Measurements from ENCODE around the gene FGD2.

Gene FGD2

GRCh38 chr6:36976931-36977330 lies 28.5 kb upstream of the FGD2 start:
- ChIA-PET POLR2A (interaction anchor here (0.6 to 1.7 kb wide), 2 partner anchors 9 to 233 kb away, joined by 4 to 6 read pairs; partner anchors contain the start of gene MTCH1), CTCF (interaction anchor here (0.6 to 2.0 kb wide), 7 partner anchors 10 to 232 kb away, joined by 3 to 12 read pairs (median 4); no protein-coding TSS in a partner anchor)
- peaks cover 11 to 99% of the 10 kb centered on the region in 2 experiments for H3K36me3 ChIP-seq (ENCODE audit: control insufficient read depth in 2 of 2, insufficient read depth in 1 of 2, low read length in 2 of 2)

More at GRCh38 chr6:36976931-36977330, 28.5 kb upstream of the FGD2 start:
- H3K4me3 ChIP-seq (ENCODE audit: low read depth, low read length), result no peak overlapping the region
- H3K9me3 ChIP-seq (ENCODE audit: control insufficient read depth, insufficient read depth, low read depth, low read length), result no peaks in the 10 kb centered on the region
- no peak overlapping the region for H3K27ac ChIP-seq (ENCODE audit: extremely low read depth, low read depth, low read length)
- H3K4me1 ChIP-seq (ENCODE audit: control insufficient read depth, insufficient read depth, low read length), result peaks cover 6% of the 10 kb centered on the region; the same call in 1 of the 2 replicates
- TF ChIP-seq ZNF2 (tag by site-specific recombination; IDR thresholded peaks at IDR 0.05) (no peak), ZNF704 (tag by site-specific recombination; IDR thresholded peaks at IDR 0.05) (no peak), ZNF544 (tag by site-specific recombination; IDR thresholded peaks at IDR 0.05) (no peak), GLIS2 (tag by site-specific recombination; IDR thresholded peaks at IDR 0.05) (no peak), KLF7 (tag by site-specific recombination; IDR thresholded peaks at IDR 0.05; ENCODE audit: borderline replicate concordance) (no peak), ZNF76 (tag by site-specific recombination; IDR thresholded peaks at IDR 0.05; ENCODE audit: borderline replicate concordance, low read depth) (no peak), ZNF585B (tag by site-specific recombination; IDR thresholded peaks at IDR 0.05) (no peak), ZFP3 (tag by site-specific recombination; IDR thresholded peaks at IDR 0.05; ENCODE audit: low read depth) (no peak), CTCF (tag by site-specific recombination; IDR thresholded peaks at IDR 0.05) (no peak), ZNF157 (tag by site-specific recombination; IDR thresholded peaks at IDR 0.05) (no peak), ZNF121 (tag by site-specific recombination; IDR thresholded peaks at IDR 0.05) (no peak), ZNF530 (tag by site-specific recombination; IDR thresholded peaks at IDR 0.05; ENCODE audit: low read depth) (no peak), TRIM28 (IDR thresholded peaks at IDR 0.05; ENCODE audit: borderline replicate concordance, low read length) (no peak), ZNF449 (tag by site-specific recombination; IDR thresholded peaks at IDR 0.05) (no peak), ZSCAN23 (tag by site-specific recombination; IDR thresholded peaks at IDR 0.05) (no peak)
- TF ChIP-seq, protein P1, sequence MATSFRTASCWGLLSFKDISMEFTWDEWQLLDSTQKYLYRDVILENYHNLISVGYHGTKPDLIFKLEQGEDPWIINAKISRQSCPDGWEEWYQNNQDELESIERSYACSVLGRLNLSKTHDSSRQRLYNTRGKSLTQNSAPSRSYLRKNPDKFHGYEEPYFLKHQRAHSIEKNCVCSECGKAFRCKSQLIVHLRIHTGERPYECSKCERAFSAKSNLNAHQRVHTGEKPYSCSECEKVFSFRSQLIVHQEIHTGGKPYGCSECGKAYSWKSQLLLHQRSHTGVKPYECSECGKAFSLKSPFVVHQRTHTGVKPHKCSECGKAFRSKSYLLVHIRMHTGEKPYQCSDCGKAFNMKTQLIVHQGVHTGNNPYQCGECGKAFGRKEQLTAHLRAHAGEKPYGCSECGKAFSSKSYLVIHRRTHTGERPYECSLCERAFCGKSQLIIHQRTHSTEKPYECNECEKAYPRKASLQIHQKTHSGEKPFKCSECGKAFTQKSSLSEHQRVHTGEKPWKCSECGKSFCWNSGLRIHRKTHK (tag by site-specific recombination; IDR thresholded peaks at IDR 0.05), result no peak
- TF ChIP-seq, protein P2, sequence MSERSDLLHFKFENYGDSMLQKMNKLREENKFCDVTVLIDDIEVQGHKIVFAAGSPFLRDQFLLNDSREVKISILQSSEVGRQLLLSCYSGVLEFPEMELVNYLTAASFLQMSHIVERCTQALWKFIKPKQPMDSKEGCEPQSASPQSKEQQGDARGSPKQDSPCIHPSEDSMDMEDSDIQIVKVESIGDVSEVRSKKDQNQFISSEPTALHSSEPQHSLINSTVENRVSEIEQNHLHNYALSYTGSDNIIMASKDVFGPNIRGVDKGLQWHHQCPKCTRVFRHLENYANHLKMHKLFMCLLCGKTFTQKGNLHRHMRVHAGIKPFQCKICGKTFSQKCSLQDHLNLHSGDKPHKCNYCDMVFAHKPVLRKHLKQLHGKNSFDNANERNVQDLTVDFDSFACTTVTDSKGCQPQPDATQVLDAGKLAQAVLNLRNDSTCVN (tag by site-specific recombination; optimal IDR thresholded peaks at IDR 0.05), result no peak
- TF ChIP-seq, protein P3, sequence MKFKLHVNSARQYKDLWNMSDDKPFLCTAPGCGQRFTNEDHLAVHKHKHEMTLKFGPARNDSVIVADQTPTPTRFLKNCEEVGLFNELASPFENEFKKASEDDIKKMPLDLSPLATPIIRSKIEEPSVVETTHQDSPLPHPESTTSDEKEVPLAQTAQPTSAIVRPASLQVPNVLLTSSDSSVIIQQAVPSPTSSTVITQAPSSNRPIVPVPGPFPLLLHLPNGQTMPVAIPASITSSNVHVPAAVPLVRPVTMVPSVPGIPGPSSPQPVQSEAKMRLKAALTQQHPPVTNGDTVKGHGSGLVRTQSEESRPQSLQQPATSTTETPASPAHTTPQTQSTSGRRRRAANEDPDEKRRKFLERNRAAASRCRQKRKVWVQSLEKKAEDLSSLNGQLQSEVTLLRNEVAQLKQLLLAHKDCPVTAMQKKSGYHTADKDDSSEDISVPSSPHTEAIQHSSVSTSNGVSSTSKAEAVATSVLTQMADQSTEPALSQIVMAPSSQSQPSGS (tag by site-specific recombination; IDR thresholded peaks at IDR 0.05; ENCODE audit: low read depth), result no peak

Data from HEK293 (cell line).